Measurements from ENCODE around the gene TPK1. TPM values are rescaled to one million over a fixed set of nuclear protein-coding genes. Genes with fewer than 3 reads are reported as not detected.

TPK1 gene
- total and polyA plus RNA-seq, 2 of the 8 experiments (the other 6 are each of a cell fraction or from before 2014, with no cell fraction given) = 1.9 to 2.7 TPM

- Histone ChIP-seq H3K23ac (ENCODE audit: insufficient read length) (no peak overlapping the region), H2BK120ac (replicated peaks; ENCODE audit: low read depth, low read length) (no peak overlapping the region), H3K79me2 (ENCODE audit: control insufficient read depth in 1 of 2, insufficient read depth in 2 of 2, low read length in 2 of 2) (no peaks in the 10 kb centered on the region), H3K56ac (replicated peaks; ENCODE audit: insufficient read length, low read depth, low read length) (no peak overlapping the region), H4K8ac (ENCODE audit: extremely low read depth, insufficient read depth, low read length) (no peak overlapping the region), H3K4me3 (ENCODE audit: extremely low read depth in 1 of 4, insufficient read depth in 2 of 4, low read depth in 3 of 4, low read length in 4 of 4) (no peak overlapping the region), H4K20me1 (replicated peaks in 1 of 2; ENCODE audit: control insufficient read depth in 1 of 2, insufficient read depth in 2 of 2, low read length in 2 of 2) (no peaks in the 10 kb centered on the region), H3K23me2 (ENCODE audit: low read depth, low read length) (no peaks in the 10 kb centered on the region), H4K5ac (ENCODE audit: insufficient read length, low read depth, low read length) (no peak overlapping the region), H3K36me3 (ENCODE audit: control insufficient read depth in 2 of 4, insufficient read depth in 4 of 4, low read length in 3 of 4) (no peaks in the 10 kb centered on the region), H2BK12ac (ENCODE audit: low read depth, low read length) (no peak overlapping the region), H2BK20ac (ENCODE audit: low read length) (no peak overlapping the region), H3K27me3 (replicated peaks in 1 of 4; ENCODE audit: control insufficient read depth in 3 of 4, extremely low read depth in 1 of 4, insufficient read depth in 3 of 4, low read length in 3 of 4) (no peaks in the 10 kb centered on the region), H3K4me1 (replicated peaks in 1 of 4; ENCODE audit: control insufficient read depth in 3 of 4, insufficient read depth in 4 of 4, low read length in 3 of 4) (no peaks in the 10 kb centered on the region), H2AK5ac (ENCODE audit: low read depth, low read length) (no peak overlapping the region), H3K9ac (replicated peaks in 1 of 4; ENCODE audit: extremely low read depth in 1 of 4, low read depth in 3 of 4, low read length in 3 of 4) (no peak overlapping the region), H3K79me1 (ENCODE audit: low read depth, low read length) (no peaks in the 10 kb centered on the region), H3K4me2 (ENCODE audit: insufficient read depth in 1 of 2, low read depth in 2 of 2, low read length in 2 of 2) (no peak overlapping the region), H3K14ac (ENCODE audit: insufficient read length) (no peak overlapping the region), H4K91ac (replicated peaks; ENCODE audit: insufficient read length, low read length) (no peak overlapping the region), H3K9me3 (ENCODE audit: insufficient read depth in 2 of 2, low read depth in 1 of 2, low read length in 1 of 2) (no peaks in the 10 kb centered on the region), H3K18ac (ENCODE audit: extremely low read depth, low read length) (no peak overlapping the region), H3K4ac (replicated peaks; ENCODE audit: insufficient read length, low read depth, low read length) (no peak overlapping the region), H3K27ac (ENCODE audit: low read depth, low read length) (no peak overlapping the region), H2BK15ac (ENCODE audit: low read length) (no peak overlapping the region), H2BK5ac (ENCODE audit: low read depth, low read length) (no peak overlapping the region), H2AFZ (ENCODE audit: low read length) (no peak overlapping the region)
- no peak for DNase-seq (ENCODE audit: low read depth in 1 of 2, low spot score in 2 of 2)
- CTCF ChIA-PET (ENCODE audit: partially characterized antibody) = interaction anchor here (0.6 to 1.6 kb wide), 2 partner anchors 15 to 460 kb away, joined by 3 read pairs; no protein-coding TSS in a partner anchor
- POLR2A ChIA-PET (ENCODE audit: partially characterized antibody) = no interaction called here
- WGBS, 2 experiments (ENCODE audit: extremely low coverage in 1 of 2, insufficient coverage in 1 of 2, insufficient read length in 1 of 2, insufficient replicate concordance in 2 of 2, low coverage in 1 of 2, low lambda C conversion rate in 2 of 2, missing lambda C conversion rate in 1 of 2) = 91% methylated on average over 1 of the region's 1 CpG; no CpG with 5 or more reads in 1 of the 2 experiments
- FAIRE-seq = no peak
- no peak for TF ChIP-seq PHF8 (conservative IDR thresholded peaks at IDR 0.05; ENCODE audit: low read depth, low read length)
- no peak for TF ChIP-seq SAP30 (IDR thresholded peaks at IDR 0.05; ENCODE audit: insufficient read depth, insufficient replicate concordance, low read length)
- TF ChIP-seq CREB1 (IDR thresholded peaks at IDR 0.05) = no peak
These were observed 290.5 kb downstream of the TPK1 start for GRCh38 chr7:144545330-144545729.

All from H1 (cell line).